Esophagus muscularis mucosa (tissue), 4 donors: ENCODE data around the gene WBP1L. TPM values are rescaled to one million over a fixed set of nuclear protein-coding genes. Genes with fewer than 3 reads are reported as not detected.
A peak's percentile ranks its signal among the peaks of the same experiment; 100 is the strongest.

Experiments
- DNase-seq: peaks from one replicate; pipeline ENCODE4 v3.0.0-alpha.2; 2017; ENCODE audit errors: extremely low spot score
- H3K27ac ChIP-seq, 4 donors: fragments of 200-600 bp; sonication (generic); replicated peaks in 1 of 4; 1 replicate in 3 of 4; 2 replicates in 1 of 4; pipeline ENCODE4 v1.5.1; 2016 to 2019; ENCODE audit warnings: mild to moderate bottlenecking in 1 of 4
- H3K27me3 ChIP-seq, 4 donors: fragments of 200-600 bp; sonication (generic); one replicate each; pipeline versions ENCODE4 v1.5.1 to v1.6.0; 2016 to 2019
- H3K36me3 ChIP-seq, 4 donors: fragments of 200-600 bp; sonication (generic); one replicate each; pipeline ENCODE4 v1.5.1; 2016 to 2019
- H3K4me1 ChIP-seq, 4 donors: fragments of 200-600 bp; sonication (generic); one replicate each; pipeline ENCODE4 v1.5.1; 2016 to 2019
- H3K4me3 ChIP-seq, 4 donors: fragments of 200-600 bp; sonication (generic); 1 replicate in 2 of 4; 2 replicates in 2 of 4; pipeline ENCODE4 v1.5.1; 2016 to 2019; ENCODE audit warnings: mild to moderate bottlenecking in 4 of 4, moderate library complexity in 1 of 4
- H3K9me3 ChIP-seq, 4 donors: fragments of 200-600 bp; sonication (generic); 1 replicate in 3 of 4; 2 replicates in 1 of 4; pipeline ENCODE4 v1.5.1; 2016 to 2019
- EP300 ChIP-seq: sonication (generic); formaldehyde crosslinking; IDR thresholded peaks from one replicate; pipeline ENCODE4 v1.6.1; 2017; ENCODE audit warnings: antibody characterized with exemption
- POLR2A ChIP-seq: fragments of 450-650 bp; IDR thresholded peaks from one replicate; pipeline ENCODE4 v1.6.1; 2017; ENCODE audit warnings: antibody characterized with exemption, moderate library complexity, mild to moderate bottlenecking, low read depth
- POLR2AphosphoS5 ChIP-seq, 2 donors: sonication (generic); formaldehyde crosslinking; IDR thresholded peaks; one replicate each; pipeline ENCODE4 v1.6.1; 2017; ENCODE audit warnings: antibody characterized with exemption in 2 of 2
- WGBS: methylation state at CpG from one replicate; pipeline ENCODE4 v1.1.5; 2018; 5-methylcytosine and 5-hydroxymethylcytosine counted together
- intact Hi-C: fragments of 100-400 bp; cut with DNase I; formaldehyde crosslinking; loops from one replicate; pipeline ENCODE4 v1.15.1; 2023
- total RNA-seq, 4 donors: library from RNA; depleted of rRNA; stranded (reverse); fragments of >200 nt; gene quantifications; one replicate each; pipeline versions ENCODE4 v1.1.0 to v1.2.1, GENCODE V29; 2016
- TF ChIP-seq, protein P1 (sequence below), 3 experiments: fragments of 200-600 bp in 2 of 3; fragments of 450-650 bp in 1 of 3; sonication (generic) in 2 of 3; IDR thresholded peaks; one replicate each; pipeline ENCODE4 v1.5.1; 2017 to 2019; ENCODE audit warnings: antibody characterized with exemption in 3 of 3, mild to moderate bottlenecking in 2 of 3, moderate library complexity in 1 of 3

WBP1L gene
- total RNA-seq, 4 donors from 2014 or later: 88.5 to 147 (median 112) TPM

DNA sequence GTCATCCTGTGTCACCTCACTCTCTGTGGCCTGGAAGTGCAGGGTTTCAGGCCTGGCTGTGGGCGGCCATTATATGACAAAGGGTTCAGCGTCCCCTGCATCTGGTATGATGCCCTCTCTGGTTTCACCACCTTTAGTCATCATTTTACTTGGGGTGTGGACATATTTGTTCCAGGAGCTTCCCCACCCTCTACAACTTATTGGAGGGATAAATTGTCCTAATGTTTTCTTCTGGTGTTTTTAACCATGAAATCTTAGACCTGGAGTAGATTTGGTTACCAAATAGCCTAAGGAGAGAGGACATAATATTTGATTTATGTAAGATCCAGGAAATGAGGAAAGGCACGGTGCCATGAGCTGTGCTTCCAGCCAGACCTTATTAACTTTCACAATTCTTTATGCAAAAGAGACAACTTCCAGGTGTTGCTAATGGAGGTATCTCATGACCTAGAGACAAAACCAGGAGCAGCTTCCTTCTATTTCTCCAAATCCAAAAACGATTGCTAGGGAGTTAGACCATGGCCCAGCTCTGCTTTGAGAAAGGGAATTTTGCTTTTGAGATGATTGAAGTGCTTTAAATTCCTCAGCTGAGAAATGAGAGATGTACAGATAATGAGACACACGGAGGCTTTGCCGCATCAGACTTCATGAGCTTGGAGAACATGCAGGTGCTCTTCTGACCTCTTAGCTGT, 20.9 kb downstream of the WBP1L start:
- Histone ChIP-seq H3K27me3 (no peaks in the 10 kb centered on the region), H3K36me3 (peaks cover 0 to 12% (median 4%) of the 10 kb centered on the region in 4 donors), H3K27ac (peak overlapping the region; percentile 14 to 64 (median 52)), H3K4me3 (no peak overlapping the region), H3K4me1 (peaks cover 28 to 92% (median 70%) of the 10 kb centered on the region in 4 donors), H3K9me3 (no peaks in the 10 kb centered on the region)
- DNase-seq: no peak
- TF ChIP-seq POLR2AphosphoS5 (IDR thresholded peaks at IDR 0.05) (peak in 1 of 2 donors; percentile 59), POLR2A (no peak)
- intact Hi-C loops: no loop called here
- 50% methylated on average over 6 of the region's 6 CpGs for WGBS

DNA sequence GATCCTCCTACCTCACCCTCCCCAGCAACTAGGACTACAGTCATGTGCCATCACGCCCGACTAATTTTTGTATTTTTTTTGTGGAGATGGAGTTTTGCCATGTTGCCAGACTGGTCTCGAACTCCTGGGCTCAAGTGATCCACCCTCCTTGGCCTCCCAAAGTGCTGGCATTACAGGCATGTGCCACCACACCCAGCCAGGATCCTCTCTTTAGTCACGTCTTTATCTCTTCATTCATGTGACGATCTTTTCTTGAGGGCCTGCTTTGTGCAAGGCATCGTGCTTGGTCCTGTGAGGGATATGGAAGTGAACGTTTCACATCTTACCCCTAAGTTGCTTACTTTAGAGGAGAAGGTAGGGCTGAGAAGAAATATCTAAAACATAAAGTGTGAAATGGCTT, 21.6 kb downstream of the WBP1L start:
- Histone ChIP-seq H3K27ac (peak overlapping the region; percentile 14 to 64 (median 52)), H3K36me3 (peaks cover 0 to 12% (median 4%) of the 10 kb centered on the region in 4 donors), H3K9me3 (no peaks in the 10 kb centered on the region), H3K4me1 (peaks cover 34 to 92% (median 75%) of the 10 kb centered on the region in 4 donors), H3K4me3 (no peak overlapping the region), H3K27me3 (no peaks in the 10 kb centered on the region)
- TF ChIP-seq, protein P1, sequence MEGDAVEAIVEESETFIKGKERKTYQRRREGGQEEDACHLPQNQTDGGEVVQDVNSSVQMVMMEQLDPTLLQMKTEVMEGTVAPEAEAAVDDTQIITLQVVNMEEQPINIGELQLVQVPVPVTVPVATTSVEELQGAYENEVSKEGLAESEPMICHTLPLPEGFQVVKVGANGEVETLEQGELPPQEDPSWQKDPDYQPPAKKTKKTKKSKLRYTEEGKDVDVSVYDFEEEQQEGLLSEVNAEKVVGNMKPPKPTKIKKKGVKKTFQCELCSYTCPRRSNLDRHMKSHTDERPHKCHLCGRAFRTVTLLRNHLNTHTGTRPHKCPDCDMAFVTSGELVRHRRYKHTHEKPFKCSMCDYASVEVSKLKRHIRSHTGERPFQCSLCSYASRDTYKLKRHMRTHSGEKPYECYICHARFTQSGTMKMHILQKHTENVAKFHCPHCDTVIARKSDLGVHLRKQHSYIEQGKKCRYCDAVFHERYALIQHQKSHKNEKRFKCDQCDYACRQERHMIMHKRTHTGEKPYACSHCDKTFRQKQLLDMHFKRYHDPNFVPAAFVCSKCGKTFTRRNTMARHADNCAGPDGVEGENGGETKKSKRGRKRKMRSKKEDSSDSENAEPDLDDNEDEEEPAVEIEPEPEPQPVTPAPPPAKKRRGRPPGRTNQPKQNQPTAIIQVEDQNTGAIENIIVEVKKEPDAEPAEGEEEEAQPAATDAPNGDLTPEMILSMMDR (IDR thresholded peaks at IDR 0.05): no peak
- TF ChIP-seq EP300 (no peak), POLR2AphosphoS5 (IDR thresholded peaks at IDR 0.05) (no peak), POLR2A (no peak)
- DNase-seq: no peak
- intact Hi-C loops: no loop called here
- 74% methylated on average over 7 of the region's 7 CpGs for WGBS

DNA sequence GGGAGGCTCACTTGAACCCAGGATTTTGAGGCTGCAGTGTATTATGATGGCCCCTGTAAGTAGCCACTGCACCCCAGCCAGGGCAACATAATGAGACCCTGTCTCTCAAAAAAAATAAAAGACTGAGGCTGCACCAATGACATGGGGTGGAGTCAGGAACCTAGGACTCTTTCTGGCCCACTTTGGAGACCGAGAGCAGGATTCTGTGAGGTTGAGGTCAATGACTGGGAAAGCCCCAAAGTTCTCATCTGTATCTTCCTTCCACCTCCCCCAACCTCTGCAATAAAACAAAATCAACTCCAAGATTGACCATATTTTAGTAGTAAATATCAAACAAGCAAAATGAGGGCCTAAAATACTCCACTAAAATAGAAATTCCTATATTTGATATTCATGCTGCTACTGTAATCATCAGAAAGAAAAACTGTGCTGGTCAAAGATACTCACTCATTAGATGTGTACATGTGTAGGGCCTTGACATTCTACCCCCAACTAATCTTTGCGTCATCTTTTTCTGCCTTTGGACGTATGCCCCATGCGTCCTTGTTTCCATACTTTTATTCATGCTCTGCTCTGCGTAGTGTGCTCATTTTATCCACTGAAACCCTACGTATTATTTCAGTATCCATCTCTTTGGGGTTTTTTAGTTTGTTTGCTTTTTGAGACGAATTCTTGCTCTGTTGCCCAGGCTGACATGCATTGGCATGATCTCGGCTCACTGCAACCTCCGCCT, 23.8 kb downstream of the WBP1L start:
- Histone ChIP-seq H3K9me3 (no peaks in the 10 kb centered on the region), H3K4me3 (no peak overlapping the region), H3K4me1 (peaks cover 48 to 93% (median 84%) of the 10 kb centered on the region in 4 donors), H3K36me3 (peaks cover 0 to 12% (median 4%) of the 10 kb centered on the region in 4 donors), H3K27ac (peak overlapping the region in 1 of 4 donors; percentile 7), H3K27me3 (no peaks in the 10 kb centered on the region)
- no peak for DNase-seq
- intact Hi-C loops: no loop called here
- TF ChIP-seq POLR2AphosphoS5 (IDR thresholded peaks at IDR 0.05) (no peak), POLR2A (no peak), EP300 (no peak)
- TF ChIP-seq, protein P1 (IDR thresholded peaks at IDR 0.05): no peak
- WGBS: 86% methylated on average over 9 of the region's 9 CpGs

DNA sequence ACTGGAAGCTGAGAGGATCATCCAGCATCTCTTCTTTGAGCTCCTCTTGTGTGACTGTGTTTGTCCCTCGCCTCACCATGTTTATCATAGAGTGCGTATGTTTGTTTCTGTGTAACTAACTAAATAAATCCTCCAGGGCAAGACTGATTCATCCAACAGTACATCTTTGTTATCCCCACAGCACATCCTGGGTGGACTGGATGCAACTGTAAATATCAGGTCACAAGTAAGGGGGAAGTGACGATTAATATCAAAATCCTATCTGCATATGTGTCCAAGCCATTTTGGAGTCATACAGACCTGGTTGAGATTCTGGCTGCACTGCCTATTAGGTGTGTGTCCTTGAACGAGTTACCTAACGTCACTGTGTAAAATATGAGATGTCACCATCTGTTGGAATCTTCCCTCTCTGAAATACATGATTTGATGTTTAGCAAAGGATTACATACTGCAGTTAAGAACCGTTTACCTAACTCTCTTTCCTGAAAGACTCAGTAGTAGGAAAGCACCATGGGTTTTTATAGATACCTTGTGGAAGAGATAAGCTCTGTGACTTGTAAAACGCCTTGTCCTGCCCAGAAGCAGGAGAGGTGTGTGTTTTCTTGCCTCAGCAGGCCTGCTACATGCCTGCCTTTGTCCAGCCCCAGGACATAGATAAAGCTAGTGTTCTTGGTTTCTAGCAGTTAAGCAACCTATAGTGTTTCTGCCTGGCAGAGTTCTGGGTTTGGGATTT, 25.8 kb downstream of the WBP1L start:
- TF ChIP-seq POLR2A (no peak), POLR2AphosphoS5 (IDR thresholded peaks at IDR 0.05) (no peak), EP300 (no peak)
- TF ChIP-seq, protein P1 (IDR thresholded peaks at IDR 0.05): no peak
- intact Hi-C loops: no loop called here
- 72% methylated on average over 7 of the region's 7 CpGs for WGBS
- Histone ChIP-seq H3K9me3 (no peaks in the 10 kb centered on the region), H3K4me1 (peaks cover 62 to 93% (median 84%) of the 10 kb centered on the region in 4 donors), H3K36me3 (peaks cover 0 to 4% (median 0%) of the 10 kb centered on the region in 4 donors), H3K27ac (peak overlapping the region in 3 of 4 donors; percentile 7 to 42 (median 16)), H3K4me3 (no peak overlapping the region), H3K27me3 (no peaks in the 10 kb centered on the region)
- no peak for DNase-seq

DNA sequence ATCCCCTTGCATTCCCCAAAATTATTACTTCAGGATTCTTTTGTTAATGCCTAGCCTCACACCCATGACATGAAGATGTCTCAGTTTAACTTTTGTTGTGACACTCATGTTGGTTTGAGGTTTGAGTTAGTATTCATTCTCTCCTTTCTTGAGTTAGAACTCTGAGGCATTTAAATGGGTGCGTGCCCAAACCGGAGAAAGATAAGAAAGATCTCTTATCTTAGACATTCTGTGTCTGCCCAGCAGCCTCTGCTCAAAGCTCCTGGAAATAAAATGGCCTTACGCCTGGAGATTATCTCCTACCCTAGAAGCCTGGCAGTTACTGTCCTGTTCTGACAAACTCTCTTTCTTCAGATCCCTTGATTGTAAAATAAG, 26.3 kb downstream of the WBP1L start:
- WGBS: 91% methylated on average over 3 of the region's 3 CpGs
- Histone ChIP-seq H3K36me3 (peaks cover 0 to 4% (median 0%) of the 10 kb centered on the region in 4 donors), H3K4me3 (no peak overlapping the region), H3K9me3 (no peaks in the 10 kb centered on the region), H3K27me3 (no peaks in the 10 kb centered on the region), H3K27ac (peak overlapping the region in 3 of 4 donors; percentile 7 to 93 (median 16)), H3K4me1 (peaks cover 62 to 93% (median 84%) of the 10 kb centered on the region in 4 donors)
- no peak for DNase-seq
- intact Hi-C loops: no loop called here
- TF ChIP-seq POLR2AphosphoS5 (IDR thresholded peaks at IDR 0.05): no peak
- TF ChIP-seq EP300: no peak
